Nucleus accumbens (tissue), 56 donors: ENCODE measurements around the gene SPPL3.

ENCODE experiments used
- DNase-seq, 56 donors: peaks; one replicate each; lab custom pipeline; 2025; lab: John Stamatoyannopoulos, UW

Gene SPPL3

DNA sequence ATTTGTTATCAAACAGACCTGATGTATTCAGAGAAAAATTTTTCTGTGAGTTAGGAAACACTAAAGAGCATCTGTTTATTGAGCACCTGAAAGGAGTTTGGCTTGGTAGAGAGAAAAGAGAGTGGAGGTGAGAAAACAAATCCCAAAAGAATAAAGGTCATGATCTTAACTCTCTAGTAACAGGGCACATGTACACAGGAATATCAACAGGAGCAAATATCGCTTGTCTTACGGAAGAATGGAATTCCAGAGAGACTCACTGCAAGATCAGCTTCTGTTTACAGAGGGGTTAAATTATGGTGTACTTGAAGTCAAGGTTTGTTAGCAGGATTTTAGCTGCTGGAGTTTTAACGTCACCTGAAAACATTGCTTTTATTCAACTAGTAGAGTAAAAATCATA, 78.8 kb downstream of the SPPL3 start:
- DNase-seq, result no peak

DNA sequence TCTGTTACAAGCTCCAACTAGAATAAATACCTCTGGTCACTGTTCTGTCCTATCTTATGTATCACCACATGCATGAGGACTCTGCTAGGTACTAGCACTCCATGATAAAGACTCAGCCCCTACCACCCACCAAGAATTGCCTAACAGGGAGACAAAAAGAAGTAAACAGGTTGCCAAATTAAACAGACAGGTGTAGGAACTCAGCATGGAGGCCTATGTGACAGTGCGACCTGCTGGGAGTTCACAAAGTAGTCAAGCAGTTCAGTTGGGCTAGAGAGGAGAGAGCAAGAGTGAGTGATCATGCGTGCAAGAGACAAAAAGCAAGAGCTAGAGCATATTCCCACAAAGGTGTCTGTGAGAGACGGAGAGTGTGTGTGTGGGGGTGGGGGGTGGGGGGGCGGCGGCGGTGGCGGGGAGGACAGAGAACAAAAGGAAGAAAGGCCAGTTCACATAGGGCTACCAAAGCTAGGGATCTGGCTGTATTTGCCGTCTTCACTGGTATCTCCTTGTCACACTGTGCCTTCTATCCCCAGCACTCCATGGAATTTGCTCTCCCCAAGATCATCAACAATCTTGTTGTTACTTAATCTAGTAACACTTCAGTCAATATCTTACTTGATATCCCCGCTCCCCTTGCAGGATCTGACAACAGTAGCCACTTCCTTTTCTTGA, 81.2 kb downstream of the SPPL3 start:
- no peak for DNase-seq

DNA sequence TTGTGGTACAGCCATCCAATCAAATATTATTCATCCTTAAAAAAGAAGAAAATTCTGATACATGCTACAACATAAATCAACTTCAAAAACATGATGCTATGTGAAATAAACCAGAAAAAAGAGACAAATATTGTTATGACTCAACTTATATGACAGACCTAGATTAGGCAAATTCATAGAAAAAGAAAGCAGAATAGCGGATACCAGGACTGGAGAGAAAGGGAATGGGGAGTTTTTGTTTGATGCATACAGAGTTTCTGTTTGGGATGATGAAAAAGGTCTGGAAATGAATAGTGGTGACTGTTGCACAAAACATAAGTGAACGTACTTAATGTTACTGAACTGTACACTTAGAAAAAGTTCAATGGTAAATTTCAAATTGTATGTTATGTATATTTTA, 82.3 kb downstream of the SPPL3 start:
- DNase-seq, result no peak

DNA sequence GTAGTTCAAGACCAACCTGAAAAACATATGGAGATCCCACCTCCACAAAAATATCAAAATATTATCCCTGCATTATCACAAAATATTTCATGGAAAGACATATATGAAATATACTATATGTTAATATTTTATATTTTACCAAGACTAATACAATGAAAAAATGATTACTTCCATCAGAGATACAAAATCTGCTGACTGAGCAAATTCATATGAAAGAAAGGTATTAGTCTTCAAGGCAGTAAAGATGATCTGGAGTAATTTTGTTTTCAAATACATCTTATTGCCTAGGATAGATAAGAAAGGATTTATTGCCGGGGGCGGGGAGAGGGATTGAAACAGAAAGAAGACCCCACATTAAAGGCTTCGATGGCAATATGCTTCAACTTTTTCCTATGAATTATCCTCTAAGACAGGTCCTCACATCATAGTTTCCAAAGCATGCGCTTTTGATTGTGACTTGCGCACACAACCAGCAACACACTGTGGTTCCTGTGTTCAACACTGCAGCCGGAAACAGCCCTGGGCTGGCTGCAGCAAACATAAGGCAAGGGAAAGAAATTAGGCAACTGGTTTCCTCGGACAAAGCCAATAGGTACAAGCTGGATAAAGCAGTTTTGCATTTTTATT, 83.2 kb downstream of the SPPL3 start:
- peak in 11 of 56 donors; percentile 17 to 47 (median 26) for DNase-seq

DNA sequence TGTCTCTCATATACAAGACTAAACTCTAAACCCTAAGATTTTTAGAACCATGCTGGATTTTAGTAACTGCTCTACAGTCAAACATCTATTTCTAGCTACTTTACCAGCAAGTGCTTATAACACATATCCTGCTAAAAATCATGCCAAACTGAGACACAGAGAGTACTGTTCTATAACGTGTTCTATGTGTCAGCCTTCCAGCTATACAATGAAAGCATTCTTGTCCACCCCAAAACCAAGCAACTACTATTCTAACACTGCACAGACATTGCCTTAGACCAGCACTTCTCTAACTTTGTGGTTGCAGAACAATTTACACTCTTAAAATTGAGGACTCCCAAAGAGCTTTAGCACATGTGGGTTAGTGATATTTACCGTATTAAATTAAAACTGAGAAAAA, 85.7 kb downstream of the SPPL3 start:
- DNase-seq, result peak in 3 of 56 donors; percentile 25 to 44 (median 30)

DNA sequence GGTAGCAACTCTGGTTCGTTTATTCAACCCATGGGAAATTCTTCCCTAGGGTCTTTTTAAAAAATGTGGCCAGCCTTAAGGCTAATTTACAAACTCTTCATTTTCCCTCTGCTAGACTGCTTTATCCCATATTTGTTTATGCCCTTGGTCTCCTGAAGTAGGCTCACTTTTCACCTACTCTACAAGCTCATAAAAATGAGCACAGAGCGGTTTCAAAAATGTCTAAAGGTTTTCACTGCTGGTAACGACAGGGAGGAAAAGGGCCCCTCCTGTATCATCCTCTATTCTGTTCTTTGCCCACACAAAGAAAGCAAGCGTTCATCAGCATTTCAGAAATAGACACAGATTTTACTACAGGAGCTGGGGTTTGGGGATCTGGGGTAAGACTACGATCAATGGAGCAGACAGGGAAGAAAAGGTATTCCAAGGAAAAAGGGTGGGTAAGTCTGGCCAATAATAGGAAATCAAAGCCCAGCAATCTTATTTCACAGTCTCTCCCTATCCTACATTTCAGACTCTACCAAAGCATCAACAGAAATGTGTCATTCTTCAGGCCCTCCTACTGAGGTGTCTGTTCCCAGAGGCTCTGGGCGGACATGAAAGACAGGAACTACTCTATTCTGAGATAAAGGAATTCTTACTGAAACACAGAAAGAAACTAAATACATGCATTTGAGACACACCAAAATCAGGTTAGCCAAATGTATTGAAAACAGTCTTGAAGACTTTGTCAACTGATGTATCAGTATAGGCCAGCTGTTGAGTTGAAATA, 86.4 kb downstream of the SPPL3 start:
- peak in 2 of 56 donors; percentile 9 to 17 for DNase-seq

DNA sequence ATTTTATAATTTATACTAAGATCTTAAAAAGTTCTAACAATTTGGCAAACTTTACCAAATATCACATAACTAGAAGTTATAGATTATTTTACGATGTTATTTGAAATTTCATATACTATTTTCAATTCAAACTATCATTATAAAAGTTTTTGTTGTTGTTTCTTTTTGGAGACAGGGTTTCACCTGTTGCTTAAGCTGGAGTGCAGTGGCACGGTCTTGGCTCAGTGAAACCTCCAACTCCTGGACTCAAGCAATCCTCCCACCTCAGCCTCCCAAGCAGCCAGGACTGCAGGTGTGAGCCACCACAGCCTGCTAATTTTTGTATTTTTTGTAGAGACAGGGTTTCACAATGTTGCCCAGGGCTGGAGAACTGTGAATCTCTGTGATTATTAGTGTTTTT, 87.8 kb downstream of the SPPL3 start:
- no peak for DNase-seq

DNA sequence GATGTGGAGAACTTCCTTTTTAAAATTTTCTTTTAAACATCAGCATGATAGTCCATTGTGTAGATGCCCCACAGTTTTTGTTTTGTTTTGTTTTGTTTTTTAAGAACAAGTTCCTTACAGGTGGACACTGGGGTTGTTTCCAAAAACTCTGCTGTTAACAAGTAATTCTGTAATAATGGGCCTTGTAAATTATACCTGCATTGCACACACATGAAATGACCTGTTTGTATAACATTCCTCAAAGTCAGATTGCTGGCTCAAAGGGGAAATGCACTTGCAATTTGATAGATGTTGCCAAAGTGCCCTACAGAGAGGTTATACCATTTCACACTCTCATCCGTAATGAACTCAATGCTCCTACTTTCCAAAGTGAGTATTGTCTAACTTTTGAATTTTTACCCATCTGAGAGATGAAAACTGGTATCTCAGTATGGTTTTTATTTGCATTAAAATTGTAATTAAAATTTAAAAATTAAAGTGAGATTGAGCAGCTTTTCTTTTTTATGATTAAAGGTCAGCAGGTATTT, 89.2 kb downstream of the SPPL3 start:
- no peak for DNase-seq

DNA sequence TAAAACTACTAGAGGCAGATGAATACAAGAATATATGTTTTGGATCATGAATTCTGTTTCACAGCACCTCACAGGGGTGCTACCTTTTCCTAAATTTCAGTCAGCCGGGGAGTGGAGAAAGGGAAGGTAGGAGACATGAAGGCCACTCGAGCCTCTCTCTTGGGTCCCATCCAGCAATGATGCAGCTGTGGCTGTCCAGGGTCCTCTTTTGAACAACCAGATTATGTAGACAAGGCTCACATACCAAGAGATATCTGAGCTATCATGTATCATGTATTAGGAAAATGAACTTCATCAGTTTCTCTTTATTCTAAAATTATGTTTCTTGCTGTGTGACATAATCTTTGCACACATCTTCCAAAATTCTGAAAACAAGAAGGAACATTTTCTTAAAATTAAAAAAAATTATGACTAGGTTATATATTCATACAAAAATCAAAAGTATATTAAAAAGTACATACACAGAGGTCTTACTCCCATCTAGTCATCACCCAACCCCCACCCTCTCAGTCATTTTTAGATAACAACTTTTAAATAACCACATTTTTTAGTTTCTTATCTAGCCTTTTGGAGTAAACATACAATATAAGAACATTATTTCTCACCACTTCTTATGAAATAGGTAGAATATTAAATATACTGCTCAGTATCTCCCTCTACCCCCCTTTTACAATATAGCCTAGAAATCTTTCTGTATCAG, 89.8 kb downstream of the SPPL3 start:
- no peak for DNase-seq

DNA sequence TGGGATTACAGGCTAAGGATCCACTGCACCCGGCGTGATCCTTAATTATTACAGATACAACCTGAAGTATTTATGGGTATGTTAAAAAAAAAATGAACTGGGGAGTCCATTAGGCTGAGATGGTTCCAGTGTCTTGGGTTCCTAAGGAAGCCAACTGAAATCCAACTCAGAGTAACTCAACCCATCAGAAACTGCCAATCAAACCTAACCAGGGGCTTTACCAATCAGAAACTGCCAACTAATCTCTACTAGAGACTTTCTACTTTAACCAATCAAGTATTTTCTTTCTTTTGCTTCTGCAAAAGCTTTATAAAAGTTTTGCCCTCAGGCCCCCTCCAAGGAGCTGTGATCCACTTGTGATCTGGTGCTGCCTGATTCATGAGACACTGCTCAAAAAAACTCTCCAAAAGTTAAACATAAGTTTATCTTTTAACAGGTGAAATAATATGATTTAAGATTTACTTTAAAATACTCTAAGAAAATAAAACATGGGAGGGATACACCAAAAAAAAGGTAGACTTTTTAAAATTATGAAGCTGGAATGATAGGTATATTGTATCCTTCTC, 90.5 kb downstream of the SPPL3 start:
- no peak for DNase-seq

DNA sequence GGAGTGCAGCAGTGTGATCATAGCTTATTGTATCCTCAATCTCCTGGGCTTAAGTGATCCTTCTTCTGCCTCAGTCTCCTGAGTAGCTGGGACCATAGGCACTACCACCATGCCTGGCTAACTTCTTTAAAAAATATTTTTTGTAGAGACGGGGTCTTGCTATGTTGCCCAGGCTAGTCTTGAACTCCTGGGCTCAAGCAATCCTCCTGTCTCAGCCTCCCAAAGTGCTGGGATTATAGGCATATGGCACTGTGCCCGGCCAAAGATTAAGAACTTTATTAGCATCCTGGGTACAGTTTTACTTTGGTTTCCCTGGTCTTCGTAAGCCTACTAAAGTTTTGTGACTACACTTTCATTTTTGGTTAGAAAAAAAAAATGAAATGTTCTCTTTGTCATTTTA, 94.1 kb downstream of the SPPL3 start:
- no peak for DNase-seq

DNA sequence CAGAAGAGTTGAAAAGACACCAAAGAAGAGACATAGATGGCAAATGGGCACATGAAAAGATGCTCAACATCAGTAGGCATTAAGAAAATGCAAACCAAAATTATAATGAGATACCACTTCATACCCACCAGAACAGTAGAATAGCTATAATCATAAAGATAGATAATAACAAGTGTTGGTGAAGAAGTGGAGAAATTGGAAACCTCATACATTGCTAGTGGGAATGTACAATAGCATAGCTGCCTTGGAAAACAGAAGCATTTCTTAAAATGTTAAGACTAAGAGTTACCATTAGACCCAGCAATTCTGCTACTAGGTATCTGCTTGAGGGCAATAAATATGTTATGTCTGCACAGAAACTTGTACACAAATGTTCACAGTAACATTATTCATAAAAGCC, 99.7 kb downstream of the SPPL3 start:
- DNase-seq, result no peak

DNA sequence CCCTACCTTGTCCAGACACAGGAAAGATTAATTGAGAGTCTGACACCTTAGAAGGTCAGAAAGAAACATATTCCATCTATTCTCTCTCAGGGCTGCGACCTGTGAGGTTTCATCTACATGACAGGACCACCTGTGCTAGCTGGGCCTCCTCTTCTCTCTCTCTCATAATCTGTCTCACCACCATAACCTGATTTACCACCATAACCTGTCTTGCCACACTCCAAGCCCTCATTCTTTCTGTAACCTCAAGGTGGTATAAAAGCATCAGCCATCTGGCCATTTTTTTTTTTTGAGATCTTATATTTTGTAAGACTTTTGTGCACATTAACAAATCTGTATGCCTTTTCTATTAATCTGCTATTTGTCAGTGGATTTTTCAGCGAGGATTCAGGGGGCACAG, 103.0 kb downstream of the SPPL3 start:
- DNase-seq, result no peak

DNA sequence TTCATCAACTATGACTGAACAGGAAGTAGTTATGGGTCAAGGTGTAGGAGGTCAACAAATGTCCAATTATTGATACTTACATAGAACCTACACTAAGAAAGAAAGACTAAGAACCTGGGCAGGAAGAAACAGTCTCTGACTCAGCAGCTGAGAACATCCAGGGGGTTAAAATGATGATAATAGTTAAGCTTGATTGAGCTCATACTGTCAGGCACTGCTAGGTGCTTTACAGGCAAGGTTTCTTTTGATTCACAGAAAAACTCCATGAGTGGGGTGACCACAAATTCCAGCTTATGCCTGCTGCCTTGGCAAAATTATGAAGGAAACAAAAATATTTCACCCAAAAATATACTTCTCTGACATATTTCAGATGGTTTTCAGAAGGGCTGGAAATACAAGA, 103.5 kb downstream of the SPPL3 start:
- DNase-seq, result no peak

DNA sequence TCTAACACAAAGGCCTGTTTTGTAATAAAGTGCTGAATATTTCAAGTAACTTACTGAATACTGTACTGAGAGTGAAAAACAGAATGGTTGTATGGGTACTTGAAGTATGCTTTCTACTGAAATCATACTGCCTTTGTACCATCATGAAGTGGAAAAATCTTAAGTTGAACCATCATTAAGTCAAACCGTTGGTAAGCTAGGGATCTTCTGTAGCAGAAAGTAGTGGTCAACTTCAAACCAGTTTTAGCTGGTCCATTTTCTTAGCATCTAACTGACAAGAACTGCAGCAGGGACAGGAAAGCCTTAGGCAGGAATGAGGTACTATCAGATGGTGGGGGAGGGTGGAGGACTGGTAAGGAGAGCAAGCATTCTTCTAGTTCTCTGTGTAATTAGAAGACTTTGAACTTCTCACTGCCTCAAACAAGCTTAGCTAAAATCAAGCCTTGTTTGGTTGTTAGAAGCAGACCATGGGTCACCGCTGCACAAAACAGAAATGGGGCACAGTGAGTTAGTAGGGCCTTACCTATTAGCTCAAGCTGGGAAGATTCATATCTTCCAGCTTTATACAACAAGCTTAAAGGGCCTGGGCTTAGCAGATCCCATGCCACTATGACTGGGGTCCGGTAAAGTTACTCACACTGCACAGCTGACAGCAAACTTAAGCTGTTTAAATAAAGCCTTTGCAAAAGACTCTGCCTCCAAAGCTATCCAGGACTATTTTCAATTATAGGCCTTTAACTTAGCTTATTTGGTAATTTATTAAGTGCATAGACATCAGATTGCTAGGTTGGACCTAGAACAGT, 104.7 kb downstream of the SPPL3 start:
- DNase-seq, result no peak

DNA sequence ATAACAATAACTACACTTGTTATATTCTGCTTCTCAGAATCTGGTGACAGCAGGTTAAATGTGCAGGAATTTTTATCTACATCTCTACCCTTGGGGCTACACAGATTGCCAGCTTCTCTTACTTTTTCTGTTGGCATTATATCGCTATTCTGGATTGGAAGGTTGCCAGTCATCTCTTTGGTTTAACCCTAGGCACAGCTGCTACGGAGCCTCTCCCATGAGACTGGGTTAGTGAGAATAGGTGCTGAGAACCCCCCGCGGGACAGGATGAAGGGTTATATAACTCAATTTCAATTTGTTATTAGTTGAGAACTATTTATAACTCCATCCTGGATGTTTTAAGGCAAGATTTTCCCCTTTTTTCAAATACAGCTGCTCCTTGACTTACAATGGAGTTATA, 105.5 kb downstream of the SPPL3 start:
- DNase-seq, result no peak

DNA sequence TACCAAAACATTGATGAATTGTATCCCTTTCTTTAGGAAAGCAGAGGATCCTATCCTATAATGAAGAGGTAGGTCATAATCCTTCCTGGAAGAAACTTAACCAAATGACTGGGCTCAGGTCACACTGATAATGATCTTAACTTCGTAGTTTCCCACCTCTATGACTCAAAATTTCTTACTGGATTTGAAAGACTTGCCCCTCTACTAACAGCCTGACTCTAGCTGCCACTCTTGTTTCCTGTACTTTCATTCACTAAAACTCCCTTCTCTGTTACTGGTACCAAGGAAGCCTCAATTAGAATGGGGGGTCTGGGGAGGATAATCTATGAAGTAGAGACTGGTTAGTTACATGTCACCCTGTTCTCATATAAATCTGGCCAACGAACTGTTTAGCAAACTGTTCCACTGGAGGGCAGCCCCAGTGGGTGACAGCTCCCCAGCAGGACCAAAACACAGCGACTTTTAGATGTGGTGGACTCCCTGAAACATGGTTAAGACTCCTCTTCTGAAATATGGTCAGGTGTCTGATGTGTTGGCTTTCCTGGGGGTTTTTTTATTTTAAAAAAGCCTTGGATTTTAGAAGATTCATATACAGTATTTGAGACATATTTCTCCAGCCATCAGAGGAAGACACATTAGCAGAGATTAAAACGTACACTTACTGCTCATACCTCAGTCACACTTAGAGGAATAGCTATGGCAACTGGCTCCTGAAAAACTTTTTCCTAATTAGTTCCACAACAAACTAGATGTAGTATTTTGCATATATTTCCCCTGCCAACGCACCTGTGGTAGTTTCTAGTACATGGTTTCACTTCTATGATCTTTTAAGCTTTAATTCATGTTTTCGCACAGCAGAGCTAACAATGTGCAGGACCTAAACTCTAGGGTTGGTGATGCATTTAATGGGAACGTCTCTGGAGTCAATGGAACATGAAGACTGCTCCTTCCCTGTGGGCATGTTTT, 106.2 kb downstream of the SPPL3 start:
- no peak for DNase-seq

DNA sequence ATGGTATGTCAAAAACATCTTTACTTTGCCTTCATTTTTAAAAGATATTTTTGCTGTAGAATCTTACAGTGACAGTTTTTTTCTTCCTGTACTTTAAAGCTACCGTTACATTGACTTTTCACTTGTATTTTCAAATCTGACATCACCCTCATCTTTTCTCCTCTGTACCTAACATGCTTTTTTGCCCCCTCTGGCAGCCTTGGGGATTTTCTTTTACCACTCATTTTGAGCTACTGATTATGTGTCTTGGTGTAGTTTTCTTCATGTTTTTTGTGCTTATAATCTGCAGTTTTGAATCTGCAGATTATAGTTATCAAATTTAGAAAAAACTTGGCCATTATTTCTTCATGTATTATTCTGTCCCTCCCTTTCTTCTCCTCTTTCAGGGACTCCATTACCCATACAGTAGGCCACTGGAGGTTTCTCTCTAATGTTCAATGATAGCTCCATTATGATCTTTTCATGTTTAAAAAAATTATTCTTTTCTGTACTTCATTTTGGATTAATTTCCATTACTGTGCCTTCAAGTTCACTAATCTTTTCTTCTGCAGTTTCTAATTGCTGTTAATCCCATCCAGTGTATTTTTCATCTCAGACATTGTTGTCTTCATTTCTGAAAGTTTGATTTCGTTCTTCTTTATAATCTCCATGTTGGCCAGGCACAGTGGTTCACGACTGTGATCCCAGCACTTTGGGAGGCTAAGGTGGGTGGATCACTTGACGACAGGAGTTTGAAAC, 108.5 kb downstream of the SPPL3 start:
- DNase-seq, result no peak
